ENCODE results near the gene BCL6. TPM values are rescaled to one million over a fixed set of nuclear protein-coding genes. Genes with fewer than 3 reads are reported as not detected.

Gene BCL6
- total and polyA plus RNA-seq, 3 experiments from 2014 or later = 1.8 to 17.2 (median 17.1) TPM

DNA sequence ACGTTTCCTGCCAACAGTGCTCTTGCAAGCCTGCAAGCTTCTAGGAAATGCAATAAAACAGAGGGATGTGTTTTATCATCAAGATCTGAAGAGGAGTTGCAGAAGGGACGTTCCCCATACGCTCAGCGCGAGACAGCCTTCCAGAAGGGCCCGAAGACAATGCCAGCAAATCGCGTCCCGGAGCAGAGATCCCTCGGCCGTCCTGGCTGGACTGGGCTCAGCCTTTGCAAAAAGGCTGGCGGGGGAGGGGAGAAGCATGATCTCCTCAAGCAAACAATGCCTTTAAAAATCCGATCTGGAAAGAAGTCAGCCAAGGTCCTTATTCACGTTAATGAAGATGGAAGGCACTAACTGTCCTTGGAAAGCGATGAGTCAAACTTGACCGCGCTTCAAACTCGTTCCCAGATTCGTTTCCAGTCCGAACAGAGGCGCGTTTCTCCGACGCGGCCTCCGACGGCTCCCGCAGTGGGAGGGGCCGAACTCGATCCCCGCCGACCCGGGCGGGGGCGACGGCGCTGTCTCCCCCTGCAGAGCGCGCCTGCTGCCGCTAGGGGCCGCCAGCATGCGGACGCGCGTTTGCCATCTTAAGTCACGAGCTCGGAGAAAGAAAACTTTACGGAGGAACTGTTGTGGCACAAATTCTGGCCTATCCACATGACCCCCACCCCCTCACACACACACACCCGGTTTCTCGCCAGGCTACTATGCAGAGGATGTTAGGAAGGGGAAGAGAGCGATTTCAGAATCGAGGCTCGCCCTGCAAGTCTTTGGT lies 5.5 kb downstream of the BCL6 start:
- no peaks in the 10 kb centered on the region for H3K9me3 ChIP-seq (ENCODE audit: low read length)
- peak overlapping the region; percentile 66 for H3K27ac ChIP-seq (ENCODE audit: low read depth, low read length)
- H3K27me3 Mint-ChIP-seq = peaks cover 0 to 9% of the 10 kb centered on the region in 2 donors
- peak overlapping the region; percentile 91 to 99 (median 98) for H3K4me3 Mint-ChIP-seq
- ChIA-PET CTCF (interaction anchor here (0.6 to 6.4 kb wide), 127 partner anchors 9 to 1497 kb away, joined by 3 to 298 read pairs (median 4); partner anchors contain the start of gene LPP), POLR2A (interaction anchor here (0.6 to 4.1 kb wide), 14 partner anchors 195 to 1399 kb away, joined by 3 to 41 read pairs (median 5); no protein-coding TSS in a partner anchor)
- H3K36me3 Mint-ChIP-seq = peaks cover 0 to 27% (median 0%) of the 10 kb centered on the region in 3 donors
- H3K4me1 ChIP-seq (ENCODE audit: insufficient read depth, low read length) = peaks cover 30% of the 10 kb centered on the region
- peak overlapping the region; percentile 82 to 100 (median 99) for H3K27ac Mint-ChIP-seq
- H3K9me3 Mint-ChIP-seq = peaks cover 0 to 2% (median 0%) of the 10 kb centered on the region in 5 donors
- no peaks in the 10 kb centered on the region for H3K27me3 ChIP-seq (ENCODE audit: insufficient read depth, low read length, poor library complexity, severe bottlenecking)
- peaks cover 43 to 59% (median 56%) of the 10 kb centered on the region in 3 donors for H3K4me1 Mint-ChIP-seq
- DNase-seq = peak; percentile 66 to 83 (median 73)
- H3K4me3 ChIP-seq (ENCODE audit: low read length) = peak overlapping the region; percentile 81
- no peaks in the 10 kb centered on the region for H3K36me3 ChIP-seq (ENCODE audit: insufficient read depth, low read length)

- peak overlapping the region; percentile 91 to 99 (median 98) for H3K4me3 Mint-ChIP-seq
- H3K9me3 ChIP-seq (ENCODE audit: low read length) = no peaks in the 10 kb centered on the region
- no peak overlapping the region for H3K27ac ChIP-seq (ENCODE audit: low read depth, low read length)
- H3K27me3 ChIP-seq (ENCODE audit: insufficient read depth, low read length, poor library complexity, severe bottlenecking) = no peaks in the 10 kb centered on the region
- peaks cover 0 to 2% (median 0%) of the 10 kb centered on the region in 5 donors for H3K9me3 Mint-ChIP-seq
- peak overlapping the region; percentile 81 for H3K4me3 ChIP-seq (ENCODE audit: low read length)
- peak overlapping the region; percentile 82 to 100 (median 99) for H3K27ac Mint-ChIP-seq
- no peak for DNase-seq
- peaks cover 30% of the 10 kb centered on the region for H3K4me1 ChIP-seq (ENCODE audit: insufficient read depth, low read length)
- peaks cover 43 to 59% (median 56%) of the 10 kb centered on the region in 3 donors for H3K4me1 Mint-ChIP-seq
- H3K36me3 Mint-ChIP-seq = peaks cover 0 to 23% (median 0%) of the 10 kb centered on the region in 3 donors
- POLR2A ChIA-PET = interaction anchor here (0.6 to 4.1 kb wide), 8 partner anchors 448 to 1396 kb away, joined by 3 to 41 read pairs (median 4); no protein-coding TSS in a partner anchor
- CTCF ChIA-PET = interaction anchor here (0.8 to 6.4 kb wide), 41 partner anchors 9 to 1417 kb away, joined by 3 to 298 read pairs (median 7); partner anchors contain the start of gene RTP4
- H3K36me3 ChIP-seq (ENCODE audit: insufficient read depth, low read length) = no peaks in the 10 kb centered on the region
- peaks cover 0 to 9% of the 10 kb centered on the region in 2 donors for H3K27me3 Mint-ChIP-seq
Measured at GRCh38 chr3:187739094-187739560, 6.1 kb downstream of the BCL6 start.

DNA sequence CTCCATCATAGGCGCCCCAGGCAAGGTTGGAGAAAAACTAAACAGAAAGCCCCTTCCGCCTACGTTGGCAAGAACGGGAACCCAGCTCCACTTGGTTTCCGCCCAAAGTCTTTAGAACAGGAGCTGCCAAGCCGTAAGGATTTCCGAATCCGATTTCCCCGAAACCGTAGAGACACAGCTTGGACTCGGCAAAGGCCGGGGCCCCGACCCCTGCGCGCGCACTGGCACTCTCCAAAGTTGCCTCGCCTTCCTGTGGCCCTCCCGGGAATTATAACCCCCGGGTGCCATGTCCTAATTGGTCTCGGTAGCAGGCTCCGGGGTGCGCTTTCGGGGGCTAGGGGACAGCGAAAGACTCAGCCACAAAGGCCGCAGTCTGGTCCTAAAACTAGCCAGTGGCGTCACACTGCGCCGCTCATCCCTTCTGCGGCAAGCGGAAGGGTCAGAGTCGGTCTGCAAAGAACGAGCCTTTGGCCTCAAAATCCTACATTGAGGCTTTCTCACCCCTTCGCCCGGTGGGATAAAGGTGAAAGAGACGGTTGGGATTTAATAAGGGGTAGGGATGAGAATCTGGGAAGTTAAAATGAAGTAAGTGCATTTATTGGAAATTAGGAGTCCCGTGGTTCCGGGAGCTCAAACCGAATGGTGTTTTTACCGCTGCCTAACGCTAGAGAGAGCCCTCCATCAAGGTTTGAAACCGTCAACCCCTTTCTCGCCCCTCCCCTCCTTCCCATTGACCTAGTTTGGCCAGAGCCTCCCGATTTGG lies 6.8 kb downstream of the BCL6 start:
- H3K9me3 Mint-ChIP-seq = peaks cover 0 to 2% (median 0%) of the 10 kb centered on the region in 5 donors
- H3K4me1 Mint-ChIP-seq = peaks cover 43 to 59% (median 56%) of the 10 kb centered on the region in 3 donors
- ChIA-PET POLR2A (interaction anchor here (0.7 to 4.1 kb wide), 8 partner anchors 449 to 1404 kb away, joined by 3 to 41 read pairs (median 4); no protein-coding TSS in a partner anchor), CTCF (interaction anchor here (0.6 to 6.4 kb wide), 34 partner anchors 8 to 1417 kb away, joined by 3 to 298 read pairs (median 6); partner anchors contain the start of gene RTP4)
- peak overlapping the region; percentile 82 to 100 (median 99) for H3K27ac Mint-ChIP-seq
- Histone ChIP-seq H3K27me3 (ENCODE audit: insufficient read depth, low read length, poor library complexity, severe bottlenecking) (no peaks in the 10 kb centered on the region), H3K4me1 (ENCODE audit: insufficient read depth, low read length) (peaks cover 30% of the 10 kb centered on the region), H3K27ac (ENCODE audit: low read depth, low read length) (peak overlapping the region; percentile 68), H3K36me3 (ENCODE audit: insufficient read depth, low read length) (no peaks in the 10 kb centered on the region), H3K9me3 (ENCODE audit: low read length) (no peaks in the 10 kb centered on the region), H3K4me3 (ENCODE audit: low read length) (peak overlapping the region; percentile 81)
- peaks cover 0 to 9% of the 10 kb centered on the region in 2 donors for H3K27me3 Mint-ChIP-seq
- DNase-seq = peak; percentile 46 to 77 (median 65)
- peak overlapping the region; percentile 91 to 99 (median 98) for H3K4me3 Mint-ChIP-seq
- peaks cover 0 to 23% (median 0%) of the 10 kb centered on the region in 3 donors for H3K36me3 Mint-ChIP-seq

- peak overlapping the region; percentile 82 to 100 (median 99) for H3K27ac Mint-ChIP-seq
- Histone ChIP-seq H3K4me3 (ENCODE audit: low read length) (peak overlapping the region; percentile 81), H3K36me3 (ENCODE audit: insufficient read depth, low read length) (no peaks in the 10 kb centered on the region), H3K4me1 (ENCODE audit: insufficient read depth, low read length) (peaks cover 30% of the 10 kb centered on the region), H3K9me3 (ENCODE audit: low read length) (no peaks in the 10 kb centered on the region), H3K27me3 (ENCODE audit: insufficient read depth, low read length, poor library complexity, severe bottlenecking) (no peaks in the 10 kb centered on the region), H3K27ac (ENCODE audit: low read depth, low read length) (peak overlapping the region; percentile 68)
- DNase-seq = no peak
- peaks cover 0 to 2% (median 0%) of the 10 kb centered on the region in 5 donors for H3K9me3 Mint-ChIP-seq
- ChIA-PET CTCF (interaction anchor here (0.9 to 6.4 kb wide), 24 partner anchors 11 to 1418 kb away, joined by 3 to 298 read pairs (median 12); partner anchors contain the start of gene RTP4), POLR2A (interaction anchor here (1.1 to 4.1 kb wide), 5 partner anchors 1011 to 1405 kb away, joined by 4 to 41 read pairs (median 7); no protein-coding TSS in a partner anchor)
- H3K27me3 Mint-ChIP-seq = peaks cover 0 to 9% of the 10 kb centered on the region in 2 donors
- peak overlapping the region; percentile 91 to 99 (median 98) for H3K4me3 Mint-ChIP-seq
- H3K4me1 Mint-ChIP-seq = peaks cover 42 to 59% (median 56%) of the 10 kb centered on the region in 3 donors
- peaks cover 0 to 28% (median 0%) of the 10 kb centered on the region in 3 donors for H3K36me3 Mint-ChIP-seq
Measured at GRCh38 chr3:187738071-187738330, 7.3 kb downstream of the BCL6 start.

DNA sequence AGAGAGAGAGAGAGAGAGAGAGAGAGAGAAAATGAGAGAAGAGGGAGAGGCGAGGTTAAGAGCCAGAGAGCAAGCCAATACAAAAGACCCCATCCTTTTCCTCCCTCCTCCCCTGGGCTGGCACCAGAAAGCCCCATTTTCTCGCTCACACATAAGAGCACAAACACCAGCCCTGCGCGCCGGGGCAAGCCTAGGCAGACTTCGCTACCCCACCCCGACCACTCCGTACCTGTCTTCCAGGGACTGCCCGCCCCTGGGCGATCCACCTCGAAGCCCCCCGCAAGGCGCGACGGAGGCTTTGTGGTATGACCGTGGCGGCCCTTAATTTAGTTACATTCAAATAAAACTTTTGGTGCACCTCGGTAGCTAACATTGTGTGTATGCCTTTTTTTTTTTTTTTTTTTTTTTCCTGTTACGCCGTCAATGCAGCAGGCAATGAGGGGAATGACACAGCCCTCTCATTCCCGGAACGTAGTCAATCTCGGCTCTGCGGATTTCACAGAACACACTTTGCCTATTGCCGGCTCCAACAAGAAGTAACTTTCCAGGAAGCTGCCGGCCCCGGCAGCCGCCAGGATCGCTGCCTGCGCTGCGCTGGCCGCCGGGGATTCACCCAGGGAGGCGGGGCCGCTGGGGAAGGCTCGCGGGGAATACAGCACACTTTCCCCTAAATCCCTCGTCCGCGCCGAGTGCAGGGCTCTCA lies 7.7 kb downstream of the BCL6 start:
- Histone ChIP-seq H3K4me3 (ENCODE audit: low read length) (peak overlapping the region; percentile 81), H3K4me1 (ENCODE audit: insufficient read depth, low read length) (peaks cover 26% of the 10 kb centered on the region), H3K27ac (ENCODE audit: low read depth, low read length) (peak overlapping the region; percentile 68), H3K27me3 (ENCODE audit: insufficient read depth, low read length, poor library complexity, severe bottlenecking) (no peaks in the 10 kb centered on the region), H3K9me3 (ENCODE audit: low read length) (no peaks in the 10 kb centered on the region), H3K36me3 (ENCODE audit: insufficient read depth, low read length) (no peaks in the 10 kb centered on the region)
- Mint-ChIP-seq H3K4me3 (peak overlapping the region; percentile 91 to 99 (median 98)), H3K4me1 (peaks cover 38 to 54% (median 51%) of the 10 kb centered on the region in 3 donors), H3K9me3 (peaks cover 0 to 2% (median 0%) of the 10 kb centered on the region in 5 donors), H3K27me3 (peaks cover 0 to 9% of the 10 kb centered on the region in 2 donors), H3K36me3 (peaks cover 0 to 32% (median 0%) of the 10 kb centered on the region in 3 donors), H3K27ac (peak overlapping the region; percentile 82 to 100 (median 99))
- DNase-seq = peak; percentile 34 to 61 (median 42)
- CTCF ChIA-PET = interaction anchor here (0.7 to 6.4 kb wide), 22 partner anchors 10 to 1418 kb away, joined by 3 to 298 read pairs (median 15); no protein-coding TSS in a partner anchor
- POLR2A ChIA-PET = interaction anchor here (0.6 to 4.1 kb wide), 12 partner anchors 369 to 1816 kb away, joined by 4 to 41 read pairs (median 6); partner anchors contain the start of gene RTP4

DNA sequence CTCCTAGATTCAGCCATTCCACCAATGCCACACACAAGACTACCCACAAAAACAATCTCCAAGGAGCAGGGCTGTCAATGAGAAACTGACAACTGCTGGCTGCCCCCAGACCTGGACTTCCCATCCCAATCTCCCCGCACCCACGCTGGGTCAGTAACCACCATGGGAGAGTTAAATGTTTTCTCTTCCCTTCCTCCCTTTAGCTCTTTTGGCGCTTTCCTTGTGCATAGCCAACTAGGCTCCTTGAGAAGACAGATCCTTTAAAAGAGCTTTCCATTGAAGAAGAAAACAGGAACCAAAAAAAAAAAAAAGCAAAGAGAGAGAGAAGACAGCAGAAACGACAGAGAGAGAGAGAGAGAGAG lies 8.3 kb downstream of the BCL6 start:
- ChIA-PET POLR2A (interaction anchor here (0.6 to 1.1 kb wide), 9 partner anchors 369 to 1815 kb away, joined by 3 to 7 read pairs (median 5); partner anchors contain the start of gene RTP4), CTCF (interaction anchor here (0.7 to 6.4 kb wide), 9 partner anchors 121 to 1407 kb away, joined by 3 to 298 read pairs (median 54); no protein-coding TSS in a partner anchor)
- Mint-ChIP-seq H3K4me3 (peak overlapping the region; percentile 91 to 99 (median 98)), H3K9me3 (peaks cover 0 to 2% (median 0%) of the 10 kb centered on the region in 5 donors), H3K4me1 (peaks cover 32 to 48% (median 46%) of the 10 kb centered on the region in 3 donors), H3K27ac (peak overlapping the region; percentile 44 to 100 (median 94)), H3K27me3 (peaks cover 0 to 9% of the 10 kb centered on the region in 2 donors), H3K36me3 (peaks cover 0 to 37% (median under 1%) of the 10 kb centered on the region in 3 donors)
- no peaks in the 10 kb centered on the region for H3K27me3 ChIP-seq (ENCODE audit: insufficient read depth, low read length, poor library complexity, severe bottlenecking)
- H3K36me3 ChIP-seq (ENCODE audit: insufficient read depth, low read length) = no peaks in the 10 kb centered on the region
- H3K9me3 ChIP-seq (ENCODE audit: low read length) = no peaks in the 10 kb centered on the region
- no peak overlapping the region for H3K27ac ChIP-seq (ENCODE audit: low read depth, low read length)
- H3K4me1 ChIP-seq (ENCODE audit: insufficient read depth, low read length) = peaks cover 21% of the 10 kb centered on the region
- no peak for DNase-seq
- H3K4me3 ChIP-seq (ENCODE audit: low read length) = no peak overlapping the region

All from CD8-positive, alpha-beta memory T cell (primary cell).